ENCODE measurements around the gene PMM2.
"Not testable (repeated sequence)": the region's sequence is repeated elsewhere in the genome, so short reads cannot be mapped to it uniquely, and the experiment has no call there.

DNA sequence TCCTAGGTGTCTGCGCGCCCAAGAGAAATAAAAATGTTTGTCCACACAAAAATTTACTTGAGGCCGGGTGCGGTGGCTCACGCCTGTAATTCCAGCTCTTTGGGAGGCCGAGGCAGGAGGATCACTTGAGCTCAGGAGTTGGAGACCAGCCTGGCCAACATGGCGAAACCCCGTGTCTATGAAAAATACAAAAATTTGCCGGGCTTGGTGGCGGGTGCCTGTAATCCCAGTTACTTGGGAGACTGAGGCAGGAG, 72.3 kb downstream of the PMM2 start:
- TF ChIP-seq, protein P1, sequence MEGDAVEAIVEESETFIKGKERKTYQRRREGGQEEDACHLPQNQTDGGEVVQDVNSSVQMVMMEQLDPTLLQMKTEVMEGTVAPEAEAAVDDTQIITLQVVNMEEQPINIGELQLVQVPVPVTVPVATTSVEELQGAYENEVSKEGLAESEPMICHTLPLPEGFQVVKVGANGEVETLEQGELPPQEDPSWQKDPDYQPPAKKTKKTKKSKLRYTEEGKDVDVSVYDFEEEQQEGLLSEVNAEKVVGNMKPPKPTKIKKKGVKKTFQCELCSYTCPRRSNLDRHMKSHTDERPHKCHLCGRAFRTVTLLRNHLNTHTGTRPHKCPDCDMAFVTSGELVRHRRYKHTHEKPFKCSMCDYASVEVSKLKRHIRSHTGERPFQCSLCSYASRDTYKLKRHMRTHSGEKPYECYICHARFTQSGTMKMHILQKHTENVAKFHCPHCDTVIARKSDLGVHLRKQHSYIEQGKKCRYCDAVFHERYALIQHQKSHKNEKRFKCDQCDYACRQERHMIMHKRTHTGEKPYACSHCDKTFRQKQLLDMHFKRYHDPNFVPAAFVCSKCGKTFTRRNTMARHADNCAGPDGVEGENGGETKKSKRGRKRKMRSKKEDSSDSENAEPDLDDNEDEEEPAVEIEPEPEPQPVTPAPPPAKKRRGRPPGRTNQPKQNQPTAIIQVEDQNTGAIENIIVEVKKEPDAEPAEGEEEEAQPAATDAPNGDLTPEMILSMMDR (IDR thresholded peaks at IDR 0.05) = not testable (repeated sequence)
- not testable (repeated sequence) for TF ChIP-seq POLR2A (IDR thresholded peaks at IDR 0.05)
